ENCODE results near the gene NEUROD4.
"Not testable (repeated sequence)": the region's sequence is repeated elsewhere in the genome, so short reads cannot be mapped to it uniquely, and the experiment has no call there.

NEUROD4 gene, protein sequence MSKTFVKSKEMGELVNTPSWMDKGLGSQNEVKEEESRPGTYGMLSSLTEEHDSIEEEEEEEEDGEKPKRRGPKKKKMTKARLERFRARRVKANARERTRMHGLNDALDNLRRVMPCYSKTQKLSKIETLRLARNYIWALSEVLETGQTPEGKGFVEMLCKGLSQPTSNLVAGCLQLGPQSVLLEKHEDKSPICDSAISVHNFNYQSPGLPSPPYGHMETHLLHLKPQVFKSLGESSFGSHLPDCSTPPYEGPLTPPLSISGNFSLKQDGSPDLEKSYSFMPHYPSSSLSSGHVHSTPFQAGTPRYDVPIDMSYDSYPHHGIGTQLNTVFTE

DNA sequence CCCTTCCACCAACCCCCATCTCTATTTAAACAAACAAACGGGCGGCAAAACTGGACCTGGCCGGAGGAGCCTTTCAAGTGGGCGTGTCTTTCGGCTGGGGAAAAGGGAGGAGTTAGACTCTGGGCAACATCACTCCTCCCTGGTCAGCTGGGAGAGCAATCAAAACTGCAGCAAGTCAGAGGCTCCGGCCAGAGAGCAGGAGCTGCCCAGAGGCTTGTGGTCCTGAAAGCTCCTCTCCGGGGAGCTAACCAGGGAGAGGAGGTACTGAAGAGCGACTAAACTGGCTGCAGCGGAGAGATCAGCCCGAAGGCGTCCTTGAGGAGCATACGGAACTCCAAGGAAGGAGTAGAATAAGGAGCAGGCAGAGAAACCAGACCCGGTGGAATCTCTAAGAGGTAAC is at the start of gene NEUROD4:
Gene NEUROD4, plus strand, starts transcription at position 191 of the 400 bp plus-strand sequence. CDS start 6,466 bp downstream, outside the sequence.
- peak; percentile 43 for DNase-seq

DNA sequence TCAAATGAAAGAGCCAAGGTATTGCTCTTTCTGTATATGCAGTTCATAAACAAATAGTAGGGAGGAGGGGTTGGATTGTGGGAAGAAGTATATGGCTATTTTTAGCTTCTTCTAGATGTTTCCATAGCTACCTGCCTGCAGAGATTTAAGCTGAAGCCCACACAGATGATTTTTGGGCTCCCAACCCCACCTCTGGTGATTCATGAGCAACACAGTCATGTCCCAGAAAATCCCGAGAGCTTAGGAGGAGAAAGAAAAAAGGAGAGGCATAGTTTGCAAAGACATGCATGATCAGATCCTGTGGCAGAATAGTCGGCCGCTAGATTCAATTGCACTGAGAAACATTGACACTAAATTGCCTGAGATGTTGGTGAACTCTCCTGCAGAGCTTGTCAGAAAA is 49.0 kb upstream of the NEUROD4 start:
- DNase-seq, result no peak

DNA sequence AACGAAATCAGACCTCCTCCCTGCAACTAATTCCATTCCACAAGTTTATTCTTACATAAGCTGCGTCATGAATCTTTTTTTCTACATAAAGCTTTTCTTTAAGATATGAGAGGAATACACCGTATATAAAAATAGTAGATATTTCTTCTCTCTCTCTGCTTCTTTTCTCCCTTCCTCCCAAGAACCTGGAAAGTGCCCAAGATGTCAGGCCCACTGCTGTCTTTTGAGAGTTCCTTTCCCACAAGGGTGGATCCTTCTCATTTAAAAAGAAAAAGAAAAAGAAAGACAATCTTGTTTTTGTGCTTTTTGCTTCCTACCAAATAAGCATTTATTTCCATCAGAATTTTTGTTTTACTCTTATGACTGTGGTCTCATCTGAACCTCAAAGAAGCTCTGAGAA is 46.2 kb upstream of the NEUROD4 start:
- DNase-seq, result no peak

DNA sequence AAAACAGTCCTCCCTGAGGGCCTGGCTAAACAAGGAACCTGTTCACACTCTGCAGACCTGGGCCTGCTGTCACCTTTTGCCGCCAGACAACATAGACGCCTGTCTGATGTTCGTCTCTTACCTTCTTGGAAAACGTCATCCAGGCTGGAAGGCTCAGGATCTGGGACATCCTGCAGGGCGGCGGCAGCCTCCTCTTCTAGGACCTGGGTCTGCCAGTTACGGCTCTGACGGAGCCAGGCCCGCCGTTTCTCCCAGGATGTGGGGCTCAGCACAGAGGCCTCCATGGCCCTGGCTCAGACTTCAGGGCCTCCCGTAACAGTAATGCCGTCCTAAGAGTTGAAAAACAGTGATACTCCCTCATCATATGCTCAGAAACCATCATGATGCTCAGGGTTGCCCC is 45.5 kb upstream of the NEUROD4 start:
- DNase-seq, result no peak

GRCh38 chr12:54975272-54975671 is 44.5 kb upstream of the NEUROD4 start:
- DNase-seq, result no peak

DNA sequence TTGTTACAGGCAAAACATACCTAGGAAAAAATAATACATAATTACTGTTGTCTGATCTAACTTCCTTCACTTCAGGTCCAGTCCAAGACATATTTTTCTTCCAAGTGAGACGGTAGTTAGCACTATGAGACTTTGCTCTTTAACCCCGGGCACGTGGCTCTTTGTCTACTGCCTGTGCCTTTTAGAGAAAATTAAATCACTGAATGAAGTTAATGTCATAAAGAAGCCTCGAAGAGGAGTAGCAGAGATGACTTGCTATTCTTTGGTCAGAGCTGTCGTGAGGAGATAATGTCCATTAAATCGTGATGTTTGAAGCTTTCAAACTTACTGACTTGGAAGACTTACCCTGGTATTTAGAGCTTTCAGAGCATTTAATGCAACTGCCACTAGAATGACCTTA is 43.9 kb upstream of the NEUROD4 start:
- DNase-seq, result no peak

GRCh38 chr12:54977155-54977554 is 42.6 kb upstream of the NEUROD4 start:
- peak; percentile 62 for DNase-seq

GRCh38 chr12:54977857-54978256 is 41.9 kb upstream of the NEUROD4 start:
- no peak for DNase-seq

DNA sequence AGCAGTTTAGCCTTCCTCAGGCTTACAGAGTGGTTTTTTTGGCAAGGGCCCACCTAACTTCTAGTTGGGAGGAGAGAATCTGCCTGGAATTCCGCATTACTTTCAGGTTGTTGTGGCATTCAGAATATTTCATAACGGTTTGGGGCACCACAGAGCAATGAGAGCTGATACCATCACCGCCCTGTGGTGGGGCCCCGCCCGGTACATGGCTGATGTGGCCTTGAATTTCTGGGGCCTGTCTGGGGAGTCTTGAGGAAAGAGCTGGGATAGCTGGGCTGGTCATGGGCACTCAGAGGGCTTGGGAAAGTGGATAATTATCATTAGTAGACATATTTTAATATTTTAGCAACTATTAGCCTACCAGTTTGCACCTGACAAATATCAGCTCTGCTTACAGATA is 39.4 kb upstream of the NEUROD4 start:
- no peak for DNase-seq

- no peak for DNase-seq
Measured at GRCh38 chr12:54981796-54982195, 38.0 kb upstream of the NEUROD4 start.

DNA sequence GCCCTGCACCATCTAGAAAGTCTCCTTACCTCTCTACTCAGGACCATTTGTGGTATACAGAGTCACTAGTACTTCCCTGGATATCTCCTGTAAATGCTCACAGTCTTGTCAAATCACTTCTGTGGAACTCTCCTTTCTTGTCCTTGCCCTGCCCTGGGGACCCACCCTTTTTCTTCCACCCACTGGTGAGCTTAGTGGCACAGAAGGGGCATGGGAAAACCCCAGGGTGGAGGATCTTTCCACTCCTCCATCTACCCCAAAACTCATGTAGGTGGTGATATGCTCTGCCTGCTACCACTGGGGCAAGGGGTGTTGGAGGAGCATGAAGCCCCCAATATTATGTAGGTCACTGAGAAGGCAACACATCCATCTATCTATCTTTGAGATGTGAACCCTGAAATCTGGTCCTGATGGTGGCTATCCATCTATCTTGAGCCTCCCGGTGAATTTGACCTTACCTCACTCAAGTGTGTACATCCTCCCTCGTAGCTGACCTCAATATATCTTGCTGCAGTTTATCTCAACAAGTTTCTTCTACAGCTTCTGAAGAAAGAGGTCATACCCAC is 36.2 kb upstream of the NEUROD4 start:
- DNase-seq, result no peak

DNA sequence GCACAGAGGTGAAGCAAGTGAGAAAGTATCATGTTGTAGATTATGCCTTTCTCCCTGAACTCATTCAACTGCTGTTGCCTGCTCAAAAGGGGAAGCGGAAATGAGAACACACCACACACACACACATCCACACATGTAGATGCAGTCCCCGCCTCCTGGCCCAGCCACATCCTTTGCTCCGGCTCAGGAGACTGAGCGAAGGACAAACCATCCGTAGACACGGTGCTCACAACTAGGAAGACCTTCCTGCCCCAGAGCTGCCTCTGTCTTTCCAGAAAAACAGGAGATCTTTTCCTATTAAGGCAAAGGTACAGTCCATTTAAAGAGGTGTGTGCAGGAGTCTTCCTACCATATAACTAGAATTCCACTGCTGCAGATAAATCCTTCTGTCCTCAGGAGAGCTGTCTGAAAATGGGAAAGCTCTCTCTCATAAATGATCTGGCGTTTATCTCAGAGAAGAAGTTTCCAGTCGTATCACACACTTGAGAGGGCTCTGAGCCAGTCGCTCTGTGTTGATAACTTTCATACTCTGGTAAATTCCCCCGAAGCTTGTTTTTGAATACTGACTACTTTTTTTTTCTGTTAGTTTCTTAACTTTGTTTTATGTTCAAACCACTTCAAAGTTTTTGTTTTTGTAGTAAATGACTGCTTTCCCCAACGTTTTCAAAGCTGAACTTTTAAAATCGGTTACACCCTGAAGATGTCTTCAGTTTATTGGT is 35.0 kb upstream of the NEUROD4 start, which contains the start of gene TESPA1:
Gene TESPA1, minus strand, starts transcription at position 105 of the 719 bp plus-strand sequence. CDS start 10,200 bp downstream, outside the sequence.
- DNase-seq, result no peak

DNA sequence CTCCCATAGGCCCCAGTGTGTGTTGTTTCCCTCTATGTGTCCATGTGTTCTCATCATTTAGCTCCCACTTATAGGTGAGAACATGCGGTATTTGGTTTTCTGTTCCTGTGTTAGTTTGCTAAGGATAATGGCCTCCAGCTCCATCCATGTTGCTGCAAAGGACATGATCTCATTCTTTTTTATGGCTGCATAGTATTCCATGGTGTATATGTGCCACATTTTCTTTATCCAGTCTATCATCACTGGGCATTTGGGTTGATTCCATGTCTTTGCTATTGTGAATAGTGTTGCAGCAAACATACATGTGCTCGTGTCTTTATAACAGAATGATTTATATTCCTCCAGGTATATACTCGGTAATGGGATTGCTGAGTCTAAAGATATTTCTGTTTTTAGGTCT is 33.0 kb upstream of the NEUROD4 start:
- DNase-seq, result not testable (repeated sequence)

- no peak for DNase-seq
Measured at GRCh38 chr12:54987611-54988231, 32.1 kb upstream of the NEUROD4 start.

DNA sequence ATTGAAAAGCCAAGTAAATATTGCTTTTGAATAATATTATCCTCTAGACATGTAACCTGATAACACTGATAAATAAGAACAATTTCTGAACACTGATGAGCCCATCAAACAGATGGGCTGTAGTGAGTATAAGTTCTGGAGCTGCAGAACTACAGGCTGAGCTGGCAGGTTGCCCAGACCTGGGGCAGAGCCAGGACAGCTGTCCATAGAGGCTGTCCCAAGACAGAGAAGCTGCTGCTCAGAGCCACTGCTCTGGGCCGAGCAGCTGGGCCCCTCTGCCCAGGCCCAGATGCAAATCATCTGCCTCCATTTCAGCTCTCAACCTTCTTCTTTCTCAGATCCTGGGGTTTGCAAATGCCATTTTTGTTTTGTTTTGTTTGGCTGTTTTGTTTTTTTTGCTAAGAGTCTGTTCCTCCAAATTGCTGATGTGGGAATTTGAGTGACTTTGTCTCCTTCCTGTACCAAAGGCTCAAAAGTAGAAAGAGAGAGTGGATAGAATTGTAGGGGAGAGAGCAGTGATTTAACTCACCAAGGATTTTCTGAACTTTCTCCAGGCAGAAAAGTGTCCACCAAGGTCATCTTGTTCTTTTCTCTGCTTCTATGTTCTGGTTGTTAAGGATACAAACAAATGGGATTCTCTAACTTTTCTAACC is 31.2 kb upstream of the NEUROD4 start:
- DNase-seq, result peak; percentile 9

DNA sequence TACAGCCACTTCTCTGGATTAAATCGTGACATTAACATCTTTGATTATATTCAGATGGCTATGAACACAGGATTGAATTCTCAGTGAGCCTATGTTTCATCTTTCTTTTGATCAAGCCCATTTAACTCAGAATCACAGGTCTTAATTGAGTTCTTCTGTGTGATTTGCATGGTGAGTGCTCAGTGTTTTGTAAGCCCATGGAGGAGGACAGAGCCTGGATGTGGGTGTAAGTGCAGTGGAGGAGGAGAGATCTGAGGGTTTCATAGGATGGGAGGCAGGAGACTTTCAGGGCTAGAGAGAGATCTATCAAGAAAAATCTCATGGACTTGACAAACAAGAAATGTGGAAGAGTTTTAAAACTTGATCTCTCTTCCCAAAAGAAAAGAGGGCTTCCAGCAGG is 29.9 kb upstream of the NEUROD4 start:
- no peak for DNase-seq

DNA sequence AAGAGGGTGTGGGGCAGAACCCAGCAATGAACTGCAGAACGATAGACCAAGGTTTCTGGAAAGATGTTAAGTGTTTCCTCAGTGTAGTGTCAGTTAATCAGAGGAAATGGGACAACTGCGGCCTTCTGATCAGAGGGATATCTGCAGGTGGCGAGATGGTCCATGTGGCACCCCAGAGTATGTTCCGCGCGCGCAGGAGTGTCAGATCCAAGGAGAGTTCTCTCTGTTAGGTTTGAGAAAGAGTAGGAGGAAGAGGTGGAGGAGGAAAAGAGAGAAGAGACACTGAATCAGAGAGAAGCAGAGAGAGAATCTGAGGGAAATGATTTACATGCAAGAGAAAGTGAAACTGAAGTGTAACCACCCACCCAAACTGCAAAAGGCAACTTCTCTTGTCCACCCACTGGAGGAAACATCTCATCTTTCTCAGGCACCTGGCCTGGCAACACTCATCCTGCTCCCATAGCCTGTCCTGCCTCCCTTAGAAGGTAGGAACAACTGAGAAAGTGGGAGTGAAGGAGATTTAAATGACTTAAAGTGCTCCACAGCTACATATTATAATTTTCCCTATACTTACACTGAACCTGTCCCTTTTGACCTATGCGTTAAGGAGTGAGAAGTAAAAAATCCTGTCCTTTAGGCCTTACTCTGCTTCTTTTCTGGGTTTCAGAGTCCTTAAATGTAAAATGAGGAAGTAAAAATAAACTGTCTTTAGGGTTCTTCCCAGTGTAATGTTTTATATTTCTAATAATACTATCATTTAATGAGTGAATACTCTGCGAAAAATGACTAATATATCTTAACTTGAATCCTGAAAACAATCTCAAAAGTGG is 28.4 kb upstream of the NEUROD4 start:
- DNase-seq, result no peak

DNA sequence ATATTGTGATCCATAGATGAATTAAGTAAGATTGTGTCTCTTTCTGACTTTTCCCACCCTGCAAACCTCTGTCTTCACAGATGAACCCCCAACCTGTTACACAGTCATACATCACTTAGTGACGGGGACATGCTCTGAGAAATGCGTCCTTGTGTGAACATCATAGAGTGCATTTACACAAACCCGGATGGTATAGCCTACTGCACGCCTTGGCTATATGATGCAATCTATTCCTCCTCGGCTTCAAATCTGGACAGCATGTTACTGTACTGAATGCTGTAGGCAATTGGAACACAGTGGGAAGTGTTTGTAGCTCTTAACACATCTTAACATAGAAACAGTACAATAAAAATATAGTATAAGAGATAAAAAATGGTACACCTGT is 27.8 kb upstream of the NEUROD4 start:
- no peak for DNase-seq

DNA sequence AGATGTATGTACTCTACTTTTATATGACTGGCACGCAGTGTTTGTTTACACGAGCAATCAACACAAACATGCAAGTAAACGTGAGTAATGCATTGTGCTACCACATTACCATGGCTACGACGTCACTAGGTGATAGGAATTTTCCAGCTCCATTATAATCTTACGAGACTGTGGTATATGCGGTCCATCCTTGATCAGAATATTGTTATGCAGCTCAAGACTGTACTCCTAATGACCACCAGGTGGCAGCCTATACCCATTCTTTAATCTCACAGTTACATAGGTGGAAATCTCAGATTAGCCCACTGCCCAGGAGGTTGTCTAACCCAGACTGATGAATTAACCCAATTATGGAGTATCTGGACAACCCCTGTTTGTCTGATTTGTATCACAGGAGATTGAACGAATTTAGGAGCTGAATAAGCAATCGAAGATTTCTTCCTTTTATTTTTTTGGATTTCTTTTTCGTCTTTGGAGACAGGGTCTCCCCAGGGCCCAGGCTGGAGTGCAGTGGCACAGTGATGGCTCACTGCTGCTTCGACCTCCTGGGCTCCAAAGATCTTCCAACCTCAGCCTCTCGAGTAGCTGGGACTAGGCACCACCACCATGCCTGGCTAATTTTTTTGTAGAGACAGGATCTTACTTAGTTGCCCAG is 26.5 kb upstream of the NEUROD4 start:
- DNase-seq, result peak; percentile 51

DNA sequence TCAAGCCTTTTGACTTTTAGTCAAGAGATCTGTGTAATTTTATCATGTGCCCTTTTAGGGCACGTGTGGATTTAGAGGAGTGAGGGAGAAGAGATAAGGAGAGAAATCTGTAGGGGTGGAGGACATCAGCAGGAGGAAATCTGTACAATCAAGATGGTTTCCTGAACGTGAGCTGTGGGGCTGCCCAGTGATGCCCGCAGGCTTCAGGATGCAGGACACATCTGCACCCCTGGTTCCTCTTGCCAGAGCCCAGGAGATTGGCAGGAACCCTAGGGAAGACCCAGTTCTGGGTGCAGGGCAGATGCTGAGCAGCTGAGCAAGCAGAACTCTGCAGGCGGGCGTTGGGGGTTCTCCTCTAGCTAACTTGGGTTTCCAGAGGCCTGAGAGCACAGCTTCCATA is 23.6 kb upstream of the NEUROD4 start:
- DNase-seq, result no peak

DNA sequence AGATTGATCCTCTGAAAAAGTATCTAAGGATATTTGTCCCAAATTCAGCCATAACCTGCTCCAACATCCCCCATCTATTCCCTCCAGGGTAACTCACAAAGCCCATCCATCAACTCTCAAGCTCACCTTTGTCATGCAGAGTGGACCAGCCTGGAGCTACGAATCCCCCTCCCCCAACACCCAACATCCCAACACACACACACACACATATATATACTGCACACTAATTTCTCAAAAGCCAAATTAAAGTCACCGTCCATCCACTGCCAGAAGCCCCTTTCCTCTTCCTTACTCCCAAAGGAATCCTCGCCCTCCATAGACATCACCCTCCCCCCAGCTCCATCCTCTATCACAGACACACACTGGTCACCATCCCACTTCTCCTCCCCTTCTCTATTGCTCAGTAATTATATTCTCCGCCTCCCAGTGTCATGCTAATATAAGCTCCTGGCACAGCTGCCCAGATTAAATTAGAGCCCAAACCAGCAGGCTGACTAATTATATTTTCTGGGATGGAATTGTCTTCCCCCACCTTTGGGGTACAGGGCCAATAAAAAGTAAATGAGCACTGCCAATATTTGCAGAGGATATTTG is 21.7 kb upstream of the NEUROD4 start:
- no peak for DNase-seq
